GM18520 (cell line): ENCODE measurements around the gene ZSWIM5.
"Not testable (repeated sequence)": the region's sequence is repeated elsewhere in the genome, so short reads cannot be mapped to it uniquely, and the experiment has no call there.

Source experiments
- ATAC-seq: cut with Tn5 transposase; IDR thresholded peaks from one replicate; pipeline ENCODE4 v1.9.1; 2021; ENCODE audit not compliant: unreplicated experiment

ZSWIM5 gene

GRCh38 chr1:45148209-45148825, 58.1 kb downstream of the ZSWIM5 start:
- no peak for ATAC-seq

- no peak for ATAC-seq
Measured at GRCh38 chr1:45146833-45147232, 59.6 kb downstream of the ZSWIM5 start.

- ATAC-seq, result no peak
Measured at GRCh38 chr1:45141247-45142003, 65.0 kb downstream of the ZSWIM5 start.

- no peak for ATAC-seq
Measured at GRCh38 chr1:45136984-45137383, 69.4 kb downstream of the ZSWIM5 start.

- ATAC-seq, result no peak
Measured at GRCh38 chr1:45135316-45135715, 71.1 kb downstream of the ZSWIM5 start.

- no peak for ATAC-seq
Measured at GRCh38 chr1:45134461-45134873, 71.9 kb downstream of the ZSWIM5 start.

- not testable (repeated sequence) for ATAC-seq
Measured at GRCh38 chr1:45132719-45133118, 73.7 kb downstream of the ZSWIM5 start.

GRCh38 chr1:45123358-45123757, 83.0 kb downstream of the ZSWIM5 start:
- ATAC-seq, result no peak

GRCh38 chr1:45122724-45123123, 83.7 kb downstream of the ZSWIM5 start:
- no peak for ATAC-seq

- no peak for ATAC-seq
Measured at GRCh38 chr1:45117766-45118165, 88.6 kb downstream of the ZSWIM5 start.

GRCh38 chr1:45116820-45117219, 89.6 kb downstream of the ZSWIM5 start:
- no peak for ATAC-seq

- ATAC-seq, result no peak
Measured at GRCh38 chr1:45116340-45116739, 90.1 kb downstream of the ZSWIM5 start.

GRCh38 chr1:45115198-45115597, 91.2 kb downstream of the ZSWIM5 start:
- ATAC-seq, result not testable (repeated sequence)

GRCh38 chr1:45112661-45113060, 93.7 kb downstream of the ZSWIM5 start:
- ATAC-seq, result no peak

- no peak for ATAC-seq
Measured at GRCh38 chr1:45111239-45111638, 95.2 kb downstream of the ZSWIM5 start.

GRCh38 chr1:45107782-45108181, 98.6 kb downstream of the ZSWIM5 start:
- ATAC-seq, result no peak

GRCh38 chr1:45106864-45107263, 99.5 kb downstream of the ZSWIM5 start:
- ATAC-seq, result not testable (repeated sequence)

- ATAC-seq, result not testable (repeated sequence)
Measured at GRCh38 chr1:45106156-45106545, 100.3 kb downstream of the ZSWIM5 start.

- not testable (repeated sequence) for ATAC-seq
Measured at GRCh38 chr1:45105486-45106155, 100.8 kb downstream of the ZSWIM5 start.

GRCh38 chr1:45103534-45103933, 102.9 kb downstream of the ZSWIM5 start:
- ATAC-seq, result no peak

- ATAC-seq, result no peak
Measured at GRCh38 chr1:45101947-45102346, 104.5 kb downstream of the ZSWIM5 start.

GRCh38 chr1:45101528-45101927, 104.9 kb downstream of the ZSWIM5 start:
- not testable (repeated sequence) for ATAC-seq
